Posterior cingulate gyrus (tissue), 11 donors: Measurements from ENCODE around the gene RIPK3.
"Not testable (repeated sequence)": the region's sequence is repeated elsewhere in the genome, so short reads cannot be mapped to it uniquely, and the experiment has no call there.

Source experiments
- DNase-seq, 10 donors: peaks; one replicate each; pipeline versions ENCODE4 v3.0.0 to v3.0.0-alpha.2; 2020 to 2021; ENCODE audit warnings: mixed read lengths in 3 of 10
- intact Hi-C: fragments of 100-400 bp; cut with DNase I; formaldehyde crosslinking; loops from one replicate; pipeline ENCODE4 v1.15.1; 2023

RIPK3 gene

GRCh38 chr14:24351517-24351916 is 11.7 kb upstream of the RIPK3 start:
- peak in 2 of 10 donors; percentile 4 to 16 for DNase-seq
- intact Hi-C loops: no loop called here

GRCh38 chr14:24349742-24350141 is 10.0 kb upstream of the RIPK3 start:
- intact Hi-C loops: no loop called here
- peak in 2 of 10 donors; percentile 6 to 20 for DNase-seq

- DNase-seq: no peak
- intact Hi-C loops: no loop called here
Measured at GRCh38 chr14:24348186-24348585, 8.4 kb upstream of the RIPK3 start.

- intact Hi-C loops: no loop called here
- no peak for DNase-seq
Measured at GRCh38 chr14:24347134-24347533, 7.3 kb upstream of the RIPK3 start.

- intact Hi-C loops: no loop called here
- DNase-seq: peak in 2 of 10 donors; percentile 4 to 16
Measured at GRCh38 chr14:24343795-24344660, 4.2 kb upstream of the RIPK3 start.

- intact Hi-C loops: no loop called here
- DNase-seq: no peak
Measured at GRCh38 chr14:24342889-24343288, 3.1 kb upstream of the RIPK3 start.

GRCh38 chr14:24340606-24341005 is 815 bp upstream of the RIPK3 start:
- DNase-seq: peak in 1 of 10 donors; percentile 29
- intact Hi-C loops: no loop called here

GRCh38 chr14:24338843-24339242 is 948 bp downstream of the RIPK3 start:
- peak in 1 of 10 donors; percentile 76 for DNase-seq
- intact Hi-C loops: no loop called here

- intact Hi-C loops: no loop called here
- DNase-seq: peak in 1 of 10 donors; percentile 74
Measured at GRCh38 chr14:24337824-24338175, 2.0 kb downstream of the RIPK3 start.

- intact Hi-C loops: no loop called here
- DNase-seq: no peak
Measured at GRCh38 chr14:24337144-24337823, 2.5 kb downstream of the RIPK3 start.

GRCh38 chr14:24335461-24336171 is 4.2 kb downstream of the RIPK3 start:
- peak in 2 of 10 donors; percentile 12 to 52 for DNase-seq

GRCh38 chr14:24334431-24335291 is 5.1 kb downstream of the RIPK3 start, which contains the start of gene ADCY4:
Gene ADCY4 (minus strand): TSS chr14:24335071. CDS start chr14:24334652, 419 bp downstream.
- DNase-seq: peak in 2 of 10 donors; percentile 76 to 78
- intact Hi-C loops: no loop called here

More at GRCh38 chr14:24335461-24336171, 4.2 kb downstream of the RIPK3 start:
- intact Hi-C loops: no loop called here

GRCh38 chr14:24332268-24332993 is 7.4 kb downstream of the RIPK3 start:
- peak in 7 of 10 donors; percentile 57 to 90 (median 66) for DNase-seq
- intact Hi-C loops: loop anchor here (1.0 kb wide), 1 partner anchor 104 kb away; no protein-coding TSS in a partner anchor

GRCh38 chr14:24331731-24332267 is 8.0 kb downstream of the RIPK3 start:
- intact Hi-C loops: loop anchor here (1.0 kb wide), 1 partner anchor 105 kb away; no protein-coding TSS in a partner anchor
- peak in 2 of 10 donors; percentile 63 to 82 for DNase-seq

- intact Hi-C loops: no loop called here
- peak in 2 of 10 donors; percentile 51 to 64 for DNase-seq
Measured at GRCh38 chr14:24330973-24331674, 8.7 kb downstream of the RIPK3 start.

- intact Hi-C loops: no loop called here
- peak in 2 of 10 donors; percentile 77 to 82 for DNase-seq
Measured at GRCh38 chr14:24329736-24330135, 10.1 kb downstream of the RIPK3 start.

- intact Hi-C loops: no loop called here
- peak in 2 of 10 donors; percentile 42 to 61 for DNase-seq
Measured at GRCh38 chr14:24329073-24329663, 10.6 kb downstream of the RIPK3 start.

GRCh38 chr14:24327914-24328313 is 11.9 kb downstream of the RIPK3 start:
- intact Hi-C loops: not testable (repeated sequence)
- DNase-seq: peak in 9 of 10 donors; percentile 54 to 94 (median 63)
